A549 (cell line): ENCODE data around the gene RFX3. TPM values are rescaled to one million over a fixed set of nuclear protein-coding genes. Genes with fewer than 3 reads are reported as not detected.
A peak's percentile ranks its signal among the peaks of the same experiment; 100 is the strongest.

Source experiments
- ATAC-seq, 2 experiments: fragments of 200-7000 bp in 1 of 2; fragments of >200 bp in 1 of 2; cut with Nextera tagmentation in 1 of 2; cut with Tn5 transposase in 1 of 2; 3 replicates each; pipeline versions ENCODE4 v1.8.0 to v1.9.1; 2018 to 2020; ENCODE audit warnings: mild to moderate bottlenecking in 1 of 2, moderate library complexity in 1 of 2
- CTCF ChIA-PET: fragments of 300-600 bp; sonication (Branson Sonifier 250); formaldehyde crosslinking; extraction: SDS; loops from one replicate; lab custom pipeline; 2021; ENCODE audit warnings: antibody characterized with exemption, inconsistent platforms; lab: Yijun Ruan, JAX
- POLR2A ChIA-PET: fragments of 350-600 bp; formaldehyde crosslinking; extraction: SDS; loops from one replicate; lab custom pipeline; 2021; ENCODE audit warnings: antibody characterized with exemption, inconsistent platforms; lab: Yijun Ruan, JAX
- DNase-seq, 2 experiments: peaks; one replicate each; pipeline versions ENCODE4 v3.0.0 to v3.0.0-alpha.2; 2011 to 2016; ENCODE audit warnings: low read depth in 1 of 2, low spot score in 1 of 2
- FAIRE-seq: peaks from 2 replicates; lab custom pipeline; 2011; peaks lifted over from hg19 to GRCh38; lab: Jason Lieb, UNC
- H3K27ac ChIP-seq, 2 experiments: fragments of >200 bp; sonication (Bioruptor Twin); formaldehyde crosslinking; 3 replicates each; pipeline ENCODE4 v1.5.1; 2016 to 2017
- H3K4me1 ChIP-seq: fragments of >200 bp; sonication (Bioruptor Twin); formaldehyde crosslinking; 3 replicates; pipeline ENCODE4 v1.6.1; 2016
- H3K4me2 ChIP-seq: fragments of >200 bp; sonication (Bioruptor Twin); formaldehyde crosslinking; 3 replicates; pipeline ENCODE4 v1.6.1; 2016
- H3K4me3 ChIP-seq: fragments of >200 bp; sonication (Bioruptor Twin); formaldehyde crosslinking; 3 replicates; pipeline ENCODE4 v1.5.1; 2016
- H3K9me3 ChIP-seq: fragments of >200 bp; sonication (Bioruptor Twin); formaldehyde crosslinking; 3 replicates; pipeline ENCODE4 v1.6.1; 2016
- BCL3 ChIP-seq: fragments of >200 bp; sonication (Bioruptor Twin); formaldehyde crosslinking; IDR thresholded peaks from 3 replicates; pipeline ENCODE4 v1.6.1; 2016
- CBX8 ChIP-seq: fragments of 200-600 bp; sonication (generic); IDR thresholded peaks from 2 replicates; pipeline ENCODE4 v1.6.1; 2016
- CTCF ChIP-seq: fragments of >200 bp; sonication (Bioruptor Twin); formaldehyde crosslinking; IDR thresholded peaks from 3 replicates; pipeline ENCODE4 v1.5.1; 2016
- EHF ChIP-seq: fragments of 250-450 bp; sonication (Bioruptor Pico); IDR thresholded peaks from 2 replicates; pipeline ENCODE4 v1.5.0; 2020; ENCODE audit warnings: mild to moderate bottlenecking
- EHMT2 ChIP-seq: fragments of 200-600 bp; sonication (generic); IDR thresholded peaks from 2 replicates; pipeline ENCODE4 v1.6.1; 2016; ENCODE audit warnings: antibody characterized with exemption, low read depth, mild to moderate bottlenecking, moderate library complexity
- ESRRA ChIP-seq: fragments of 150-350 bp; IDR thresholded peaks from 2 replicates; pipeline ENCODE4 v1.6.1; 2014; ENCODE audit warnings: mild to moderate bottlenecking, low read length, borderline replicate concordance
- FOXS1 ChIP-seq: fragments of 250-450 bp; sonication (Bioruptor Pico); IDR thresholded peaks from 2 replicates; pipeline ENCODE4 v1.5.0; 2020; ENCODE audit warnings: mild to moderate bottlenecking, moderate library complexity
- HOXB13 ChIP-seq: fragments of 250-450 bp; sonication (Bioruptor Pico); IDR thresholded peaks from 2 replicates; pipeline ENCODE4 v1.5.0; 2020; ENCODE audit warnings: low read depth, mild to moderate bottlenecking, moderate library complexity
- HOXB5 ChIP-seq: fragments of 250-450 bp; sonication (Bioruptor Pico); IDR thresholded peaks from 2 replicates; pipeline ENCODE4 v1.5.0; 2020; ENCODE audit warnings: mild to moderate bottlenecking, moderate library complexity
- JUNB ChIP-seq: fragments of >200 bp; sonication (Bioruptor Twin); formaldehyde crosslinking; IDR thresholded peaks from 2 replicates; pipeline ENCODE4 v1.6.1; 2016
- KDM1A ChIP-seq: fragments of 200-600 bp; sonication (generic); IDR thresholded peaks from 2 replicates; pipeline ENCODE4 v1.6.1; 2016; ENCODE audit warnings: low read depth, mild to moderate bottlenecking
- KDM5A ChIP-seq: fragments of 200-600 bp; sonication (generic); IDR thresholded peaks from 2 replicates; pipeline ENCODE4 v1.6.1; 2016; ENCODE audit warnings: antibody characterized with exemption, mild to moderate bottlenecking
- MAX ChIP-seq: IDR thresholded peaks from 2 replicates; pipeline ENCODE4 v1.6.1; 2012
- NFE2L2 ChIP-seq: fragments of 150-350 bp; conservative IDR thresholded peaks from 2 replicates; pipeline ENCODE4 v1.6.1; 2014; ENCODE audit warnings: low read length
- POLR2A ChIP-seq: IDR thresholded peaks from 2 replicates; pipeline ENCODE4 v1.6.1; 2012; ENCODE audit warnings: mild to moderate bottlenecking, low read length
- RCOR1 ChIP-seq: fragments of 150-350 bp; IDR thresholded peaks from 2 replicates; pipeline ENCODE4 v1.6.1; 2014; ENCODE audit warnings: antibody characterized with exemption, low read length, low read depth
- REST ChIP-seq: fragments of 200-600 bp; sonication (generic); IDR thresholded peaks from 2 replicates; pipeline ENCODE4 v1.6.1; 2016; ENCODE audit warnings: antibody characterized with exemption, mild to moderate bottlenecking, moderate library complexity
- RNF2 ChIP-seq: fragments of 200-600 bp; sonication (generic); IDR thresholded peaks from 2 replicates; pipeline ENCODE4 v1.6.1; 2016; ENCODE audit warnings: low read depth, mild to moderate bottlenecking, antibody characterized with exemption, moderate library complexity, borderline replicate concordance
- TFCP2L1 ChIP-seq: fragments of 250-450 bp; sonication (Bioruptor Pico); IDR thresholded peaks from 2 replicates; pipeline ENCODE4 v1.5.0; 2021; ENCODE audit warnings: mild to moderate bottlenecking
- ZC3H11A ChIP-seq: fragments of 450-650 bp; IDR thresholded peaks from 2 replicates; pipeline ENCODE4 v1.6.1; 2014; ENCODE audit warnings: antibody characterized with exemption, mild to moderate bottlenecking
- ZFP36 ChIP-seq: fragments of 450-650 bp; IDR thresholded peaks from 2 replicates; pipeline ENCODE4 v1.6.1; 2014; ENCODE audit warnings: borderline replicate concordance; ENCODE audit not compliant: partially characterized antibody
- ZNF302 ChIP-seq: fragments of 250-450 bp; sonication (Bioruptor Pico); IDR thresholded peaks from 2 replicates; pipeline ENCODE4 v1.9.0; 2021; ENCODE audit warnings: inconsistent platforms, mild to moderate bottlenecking, moderate library complexity
- WGBS: methylation state at CpG from one replicate; pipeline ENCODE4 v1.1.6; 2017; ENCODE audit errors: missing lambda C conversion rate; 5-methylcytosine and 5-hydroxymethylcytosine counted together
- polyA plus RNA-seq, 4 experiments: library from polyadenylated mRNA; depleted of rRNA in 3 of 4; stranded (reverse); fragments of >200 nt; fragmentation: RNase III in 1 of 4; extraction: RNeasy Plus Mini Kit Qiagen cat#74134 plus additional on column Dnase treatment in 1 of 4; gene quantifications; 2 replicates in 3 of 4; 3 replicates in 1 of 4; pipeline ENCODE4 v1.2.3, GENCODE V29; 2011 to 2017
- TF ChIP-seq, protein P1 (sequence below): fragments of 250-450 bp; sonication (Bioruptor Pico); IDR thresholded peaks from 2 replicates; pipeline ENCODE4 v1.5.0; 2021; ENCODE audit warnings: mild to moderate bottlenecking, moderate library complexity, borderline replicate concordance

The RFX3 gene
- polyA plus RNA-seq, 2 of the 4 experiments (the other 2 are of a cell fraction): 1.3 to 7.9 TPM

GRCh38 chr9:3534614-3535404 lies 9.0 kb upstream of the RFX3 start:
- ChIA-PET CTCF (no interaction called here), POLR2A (no interaction called here)
- TF ChIP-seq FOXS1 (no peak), NFE2L2 (no peak), EHF (CRISPR knock-in tag) (no peak), ESRRA (no peak), MAX (no peak), ZC3H11A (no peak), BCL3 (no peak), RNF2 (no peak)
- WGBS: 92% methylated on average over 6 of the region's 6 CpGs
- H3K4me1 ChIP-seq: no peaks in the 10 kb centered on the region
- FAIRE-seq (no peak), DNase-seq (no peak), ATAC-seq (peak in 1 of 2 experiments; percentile 19; a peak in 2 of 6 replicates)
- H3K27ac ChIP-seq: no peak overlapping the region
- no peak overlapping the region for H3K4me3 ChIP-seq
- H3K9me3 ChIP-seq: no peaks in the 10 kb centered on the region
- H3K4me2 ChIP-seq: no peak overlapping the region

- POLR2A ChIA-PET: no interaction called here
- FAIRE-seq: no peak
Measured at GRCh38 chr9:3532158-3532557, 6.4 kb upstream of the RFX3 start.

More at GRCh38 chr9:3532158-3532557, 6.4 kb upstream of the RFX3 start:
- ATAC-seq (no peak), DNase-seq (no peak)
- Histone ChIP-seq H3K4me2 (no peak overlapping the region), H3K27ac (no peak overlapping the region), H3K4me3 (no peak overlapping the region), H3K9me3 (no peaks in the 10 kb centered on the region), H3K4me1 (peaks cover 10% of the 10 kb centered on the region; the same call in 2 of the 3 replicates)
- CTCF ChIA-PET: no interaction called here
- TF ChIP-seq, protein P1, sequence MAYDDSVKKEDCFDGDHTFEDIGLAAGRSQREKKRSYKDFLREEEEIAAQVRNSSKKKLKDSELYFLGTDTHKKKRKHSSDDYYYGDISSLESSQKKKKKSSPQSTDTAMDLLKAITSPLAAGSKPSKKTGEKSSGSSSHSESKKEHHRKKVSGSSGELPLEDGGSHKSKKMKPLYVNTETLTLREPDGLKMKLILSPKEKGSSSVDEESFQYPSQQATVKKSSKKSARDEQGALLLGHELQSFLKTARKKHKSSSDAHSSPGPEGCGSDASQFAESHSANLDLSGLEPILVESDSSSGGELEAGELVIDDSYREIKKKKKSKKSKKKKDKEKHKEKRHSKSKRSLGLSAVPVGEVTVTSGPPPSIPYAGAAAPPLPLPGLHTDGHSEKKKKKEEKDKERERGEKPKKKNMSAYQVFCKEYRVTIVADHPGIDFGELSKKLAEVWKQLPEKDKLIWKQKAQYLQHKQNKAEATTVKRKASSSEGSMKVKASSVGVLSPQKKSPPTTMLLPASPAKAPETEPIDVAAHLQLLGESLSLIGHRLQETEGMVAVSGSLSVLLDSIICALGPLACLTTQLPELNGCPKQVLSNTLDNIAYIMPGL (CRISPR knock-in tag): no peak
- TF ChIP-seq KDM5A (no peak), EHF (CRISPR knock-in tag) (no peak), RCOR1 (no peak), KDM1A (no peak), HOXB13 (CRISPR knock-in tag) (no peak), POLR2A (no peak), EHMT2 (no peak), JUNB (no peak), HOXB5 (CRISPR knock-in tag) (no peak), FOXS1 (no peak), ESRRA (no peak), ZNF302 (CRISPR knock-in tag) (no peak), REST (no peak), CBX8 (no peak), ZFP36 (no peak), NFE2L2 (no peak), CTCF (no peak), TFCP2L1 (no peak)
